AG10803 (cell line): Measurements from ENCODE around the gene ACOXL.

Source experiments
- DNase-seq: peaks from one replicate; pipeline ENCODE4 v3.0.0; 2010; ENCODE audit warnings: low read depth
- H3K4me3 ChIP-seq: 2 replicates; pipeline ENCODE4 v1.5.1; 2011; ENCODE audit warnings: mild to moderate bottlenecking, low read length, control low read depth
- TF ChIP-seq, protein P1 (sequence below): conservative IDR thresholded peaks from 2 replicates; pipeline ENCODE4 v1.5.1; 2011; ENCODE audit warnings: mild to moderate bottlenecking, low read length, control low read depth, inconsistent platforms

Gene ACOXL

GRCh38 chr2:110991911-110992310 lies 259.5 kb downstream of the ACOXL start:
- TF ChIP-seq, protein P1, sequence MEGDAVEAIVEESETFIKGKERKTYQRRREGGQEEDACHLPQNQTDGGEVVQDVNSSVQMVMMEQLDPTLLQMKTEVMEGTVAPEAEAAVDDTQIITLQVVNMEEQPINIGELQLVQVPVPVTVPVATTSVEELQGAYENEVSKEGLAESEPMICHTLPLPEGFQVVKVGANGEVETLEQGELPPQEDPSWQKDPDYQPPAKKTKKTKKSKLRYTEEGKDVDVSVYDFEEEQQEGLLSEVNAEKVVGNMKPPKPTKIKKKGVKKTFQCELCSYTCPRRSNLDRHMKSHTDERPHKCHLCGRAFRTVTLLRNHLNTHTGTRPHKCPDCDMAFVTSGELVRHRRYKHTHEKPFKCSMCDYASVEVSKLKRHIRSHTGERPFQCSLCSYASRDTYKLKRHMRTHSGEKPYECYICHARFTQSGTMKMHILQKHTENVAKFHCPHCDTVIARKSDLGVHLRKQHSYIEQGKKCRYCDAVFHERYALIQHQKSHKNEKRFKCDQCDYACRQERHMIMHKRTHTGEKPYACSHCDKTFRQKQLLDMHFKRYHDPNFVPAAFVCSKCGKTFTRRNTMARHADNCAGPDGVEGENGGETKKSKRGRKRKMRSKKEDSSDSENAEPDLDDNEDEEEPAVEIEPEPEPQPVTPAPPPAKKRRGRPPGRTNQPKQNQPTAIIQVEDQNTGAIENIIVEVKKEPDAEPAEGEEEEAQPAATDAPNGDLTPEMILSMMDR, result no peak
- no peak for DNase-seq
- no peak overlapping the region for H3K4me3 ChIP-seq

- no peak overlapping the region for H3K4me3 ChIP-seq
- no peak for DNase-seq
- TF ChIP-seq, protein P1, result no peak
Observed at GRCh38 chr2:110992886-110993285, 260.5 kb downstream of the ACOXL start.

DNA sequence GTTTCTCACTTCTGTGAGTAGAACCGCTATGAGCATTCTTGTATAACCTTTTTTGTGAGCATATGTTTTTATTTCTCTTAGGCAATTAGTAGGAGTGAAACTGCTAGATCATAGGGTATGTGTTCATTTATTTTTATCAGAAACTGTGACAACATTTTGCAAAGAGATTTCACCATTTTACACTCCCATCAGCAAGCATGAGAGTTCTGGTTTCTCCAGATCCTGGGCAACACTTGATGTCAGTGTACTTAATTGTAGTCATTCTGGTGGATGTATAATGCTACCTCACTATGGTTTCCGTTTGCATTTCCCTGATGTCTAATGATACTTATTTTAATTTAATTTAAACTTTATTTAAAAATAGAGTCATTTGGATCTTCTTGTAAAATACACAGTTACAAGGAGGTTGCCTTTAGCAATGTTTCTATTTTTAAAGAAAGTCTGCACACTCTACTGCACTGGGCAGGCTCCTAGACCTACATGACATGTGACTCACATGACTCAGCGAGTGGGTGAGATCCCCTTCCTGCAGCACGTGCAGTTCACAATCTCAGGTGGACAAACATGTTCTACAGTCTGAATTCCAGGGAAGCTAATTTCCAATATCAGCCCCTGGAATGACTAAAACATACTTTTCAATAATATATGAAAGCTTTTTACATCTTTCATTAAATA lies 261.3 kb downstream of the ACOXL start:
- TF ChIP-seq, protein P1, result no peak
- no peak for DNase-seq
- H3K4me3 ChIP-seq, result no peak overlapping the region

GRCh38 chr2:110994250-110994961 lies 262.0 kb downstream of the ACOXL start:
- DNase-seq, result peak; percentile 8
- H3K4me3 ChIP-seq, result no peak overlapping the region
- TF ChIP-seq, protein P1, result no peak

DNA sequence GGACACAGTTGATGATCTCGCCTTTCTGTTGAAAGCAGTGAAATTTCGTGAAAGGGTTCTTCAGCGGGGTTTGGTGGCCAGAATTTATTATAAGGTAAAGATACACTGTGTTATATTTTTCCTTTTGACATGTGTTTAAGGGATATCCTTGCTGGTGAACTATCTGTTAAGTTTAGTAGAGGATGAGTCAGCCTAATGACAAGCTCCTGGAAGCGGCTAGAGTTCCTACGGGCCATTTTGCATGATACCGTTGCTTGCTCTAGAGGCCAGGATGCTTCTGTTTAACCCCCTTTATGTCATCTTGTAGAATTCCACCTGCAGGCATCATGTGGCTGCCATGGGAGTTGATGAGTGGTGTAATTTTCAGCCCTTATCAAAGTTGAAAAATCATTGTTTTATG lies 263.5 kb downstream of the ACOXL start:
- TF ChIP-seq, protein P1, result no peak
- no peak overlapping the region for H3K4me3 ChIP-seq
- DNase-seq, result no peak

- DNase-seq, result no peak
- TF ChIP-seq, protein P1, result no peak
- H3K4me3 ChIP-seq, result no peak overlapping the region
Observed at GRCh38 chr2:110997331-110998045, 265.1 kb downstream of the ACOXL start.

DNA sequence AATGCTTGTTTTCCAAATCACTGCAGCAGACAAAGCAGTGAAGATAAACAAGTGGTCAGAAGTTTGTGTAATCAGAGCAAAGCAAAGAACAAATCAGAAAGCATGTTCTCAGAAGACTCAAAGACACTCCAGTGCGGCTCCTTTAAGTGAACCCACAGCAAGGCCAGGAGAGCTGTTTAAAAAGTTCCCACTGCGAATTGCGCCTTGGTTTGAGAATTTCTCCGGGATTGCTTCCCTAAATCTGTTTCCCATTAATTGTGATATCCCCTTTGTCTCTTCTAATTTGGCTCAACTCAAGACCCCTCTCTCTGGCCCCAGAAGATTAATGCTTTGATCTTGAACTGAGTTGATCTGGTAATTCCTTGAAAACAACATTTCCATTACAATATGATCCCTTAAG lies 265.9 kb downstream of the ACOXL start:
- TF ChIP-seq, protein P1, result no peak
- no peak for DNase-seq

More for the DNA sequence above, 265.9 kb downstream of the ACOXL start:
- no peak overlapping the region for H3K4me3 ChIP-seq
